Stimulated activated naive CD8-positive, alpha-beta T cell treated with anti-CD3 and anti-CD28 coated beads, Interleukin-15, amount 100 ng/mL, for 72 hours (primary cell): ENCODE results near the gene KRTAP10-12.

ENCODE experiments used
- ATAC-seq: fragments of 150-1000 bp; cut with Tn5 transposase; 2 replicates; pipeline ENCODE4 v1.10.0; 2021; ENCODE audit warnings: mild to moderate bottlenecking, moderate library complexity
- DNase-seq, 2 donors: peaks; one replicate each; pipeline ENCODE4 v3.0.0; 2021 to 2022
- H3K27ac Mint-ChIP-seq, 2 donors: one replicate each; pipeline ENCODE4 v1.8.0; 2022; ENCODE audit warnings: mild to moderate bottlenecking in 2 of 2, mixed read lengths in 2 of 2, moderate library complexity in 2 of 2
- H3K27me3 Mint-ChIP-seq: one replicate; pipeline ENCODE4 v1.8.0; 2022; ENCODE audit warnings: mixed read lengths
- H3K4me1 Mint-ChIP-seq: one replicate; pipeline ENCODE4 v1.8.0; 2022; ENCODE audit warnings: mild to moderate bottlenecking, mixed read lengths
- H3K4me3 Mint-ChIP-seq, 2 donors: one replicate each; pipeline ENCODE4 v1.8.0; 2022; ENCODE audit warnings: mild to moderate bottlenecking in 2 of 2, mixed read lengths in 2 of 2, moderate library complexity in 1 of 2
- H3K9me3 Mint-ChIP-seq, 2 donors: one replicate each; pipeline ENCODE4 v1.8.0; 2022; ENCODE audit warnings: mixed read lengths in 2 of 2

KRTAP10-12 gene

DNA sequence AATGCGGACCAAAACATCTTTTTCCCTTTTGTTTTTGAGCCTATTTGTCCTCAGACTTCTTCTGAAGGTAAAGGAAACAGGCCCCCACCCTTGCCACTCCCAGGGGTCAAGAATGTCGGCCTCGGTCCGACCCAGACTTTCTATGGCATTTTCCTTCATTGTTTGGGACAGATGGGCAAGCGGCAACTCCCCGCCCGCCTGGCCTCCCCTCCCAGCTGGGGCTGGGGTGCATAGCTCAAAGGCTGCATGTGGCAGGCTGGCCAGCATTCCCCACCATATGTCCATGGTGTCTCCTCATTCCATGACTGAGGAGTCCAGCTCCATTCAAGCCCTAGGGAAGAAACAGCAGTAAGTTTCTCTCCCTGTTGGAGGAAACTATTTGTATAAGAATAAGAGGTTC is 43.8 kb downstream of the KRTAP10-12 start:
- Mint-ChIP-seq H3K9me3 (peaks cover 0 to 34% of the 10 kb centered on the region in 2 donors), H3K4me1 (no peaks in the 10 kb centered on the region), H3K27ac (no peak overlapping the region)

DNA sequence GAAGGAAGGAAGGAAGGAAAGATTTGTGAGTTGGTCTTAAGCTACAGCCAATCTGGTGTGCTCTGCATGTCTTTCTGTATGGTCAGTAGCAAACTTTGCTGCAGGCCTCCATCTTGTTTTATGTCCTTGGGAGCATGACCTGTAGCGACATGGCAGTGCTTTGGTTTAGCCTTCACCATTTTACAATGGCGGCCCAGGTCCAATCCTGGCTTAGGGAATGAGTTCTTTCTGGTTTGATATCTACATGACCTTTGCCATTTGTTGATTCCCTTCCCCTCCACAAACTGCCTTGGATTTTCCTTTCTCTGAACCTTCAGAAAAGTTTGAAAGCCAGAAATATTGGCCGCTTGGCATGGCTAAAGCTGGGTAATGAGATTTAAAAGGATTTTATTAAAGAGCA is 44.9 kb downstream of the KRTAP10-12 start:
- H3K27ac Mint-ChIP-seq, result no peak overlapping the region
- no peak for ATAC-seq
- H3K27me3 Mint-ChIP-seq, result no peaks in the 10 kb centered on the region
- H3K4me3 Mint-ChIP-seq, result no peak overlapping the region
- peaks cover 0 to 25% of the 10 kb centered on the region in 2 donors for H3K9me3 Mint-ChIP-seq
- no peaks in the 10 kb centered on the region for H3K4me1 Mint-ChIP-seq
- no peak for DNase-seq

More for the DNA sequence above, 43.8 kb downstream of the KRTAP10-12 start:
- DNase-seq (no peak), ATAC-seq (no peak)
- no peaks in the 10 kb centered on the region for H3K27me3 Mint-ChIP-seq
- H3K4me3 Mint-ChIP-seq, result no peak overlapping the region

DNA sequence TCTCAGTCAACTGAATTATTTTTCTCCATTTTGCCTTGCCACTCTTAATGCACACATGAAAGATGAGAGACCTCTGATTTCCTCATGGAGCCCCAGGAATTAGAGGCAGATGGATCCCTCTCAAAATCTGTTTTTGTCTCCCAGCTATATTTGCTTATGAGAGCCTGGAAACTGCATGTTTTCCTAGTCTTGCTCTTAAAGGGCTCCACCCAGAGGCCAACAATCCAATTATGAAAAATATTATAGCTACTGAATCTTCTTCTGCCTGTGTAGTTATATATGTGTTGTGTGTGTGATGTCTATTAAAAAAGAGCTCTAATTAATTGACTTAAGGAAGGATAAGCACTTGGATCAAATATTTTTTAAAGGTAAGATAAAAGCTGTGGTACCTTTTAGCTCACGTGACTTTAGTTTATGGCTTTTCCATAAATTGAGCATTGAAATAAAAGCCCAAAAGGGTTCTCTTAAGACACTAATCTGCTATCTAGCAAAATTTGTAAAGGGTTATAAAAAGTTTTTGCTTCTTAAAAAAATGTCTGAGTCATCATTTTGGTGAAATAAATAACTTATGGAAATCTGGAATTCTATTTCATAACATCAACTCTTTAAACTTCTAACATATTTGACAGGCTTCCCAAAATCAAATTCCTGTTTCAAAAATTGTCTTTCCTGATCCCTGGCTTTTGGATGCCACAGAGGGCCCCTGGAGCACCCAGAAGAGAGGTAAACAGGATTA is 45.6 kb downstream of the KRTAP10-12 start:
- DNase-seq (no peak), ATAC-seq (no peak)
- Mint-ChIP-seq H3K9me3 (peaks cover 0 to 19% of the 10 kb centered on the region in 2 donors), H3K27ac (no peak overlapping the region), H3K4me1 (no peaks in the 10 kb centered on the region), H3K4me3 (no peak overlapping the region), H3K27me3 (no peaks in the 10 kb centered on the region)
